ENCODE data around the gene PPP1R16B.

DNA sequence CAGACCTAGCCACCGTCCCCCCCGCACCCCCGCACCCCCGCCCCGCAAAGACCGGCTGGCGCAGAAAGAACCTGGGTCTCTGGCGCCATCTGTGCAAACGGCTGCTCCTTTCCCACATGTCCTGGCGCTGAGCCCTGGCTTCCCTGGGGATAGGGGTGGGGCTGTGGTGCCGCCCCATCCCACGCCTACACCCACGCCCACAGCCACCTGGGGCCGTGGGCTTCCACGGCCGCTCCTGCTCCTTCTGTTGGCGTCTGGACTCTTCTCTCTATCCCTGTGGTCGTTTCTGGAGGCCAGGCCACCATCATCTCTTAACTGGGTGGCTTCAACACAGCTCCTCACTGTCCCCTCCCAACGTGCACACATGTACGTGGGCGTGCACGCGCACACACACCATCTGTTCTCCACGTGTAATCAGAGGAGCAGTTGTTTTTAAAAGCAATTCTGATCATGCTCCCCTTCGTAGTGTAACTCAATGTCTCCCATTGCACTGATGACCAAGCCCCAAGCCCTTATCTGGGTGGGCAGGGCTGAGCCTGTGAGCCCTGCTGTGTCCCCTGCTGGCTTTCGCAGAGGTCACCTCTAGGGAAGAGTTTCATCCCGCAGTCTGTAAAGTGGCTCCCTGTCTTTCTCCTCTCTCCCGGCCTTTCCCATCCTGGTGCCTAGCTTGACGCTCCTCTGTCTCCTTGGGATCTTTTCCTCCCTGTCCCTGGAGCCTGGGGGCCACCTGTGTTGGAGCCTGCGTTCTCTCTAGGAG is 88.8 kb downstream of the PPP1R16B start:
- TF ChIP-seq, protein P1, sequence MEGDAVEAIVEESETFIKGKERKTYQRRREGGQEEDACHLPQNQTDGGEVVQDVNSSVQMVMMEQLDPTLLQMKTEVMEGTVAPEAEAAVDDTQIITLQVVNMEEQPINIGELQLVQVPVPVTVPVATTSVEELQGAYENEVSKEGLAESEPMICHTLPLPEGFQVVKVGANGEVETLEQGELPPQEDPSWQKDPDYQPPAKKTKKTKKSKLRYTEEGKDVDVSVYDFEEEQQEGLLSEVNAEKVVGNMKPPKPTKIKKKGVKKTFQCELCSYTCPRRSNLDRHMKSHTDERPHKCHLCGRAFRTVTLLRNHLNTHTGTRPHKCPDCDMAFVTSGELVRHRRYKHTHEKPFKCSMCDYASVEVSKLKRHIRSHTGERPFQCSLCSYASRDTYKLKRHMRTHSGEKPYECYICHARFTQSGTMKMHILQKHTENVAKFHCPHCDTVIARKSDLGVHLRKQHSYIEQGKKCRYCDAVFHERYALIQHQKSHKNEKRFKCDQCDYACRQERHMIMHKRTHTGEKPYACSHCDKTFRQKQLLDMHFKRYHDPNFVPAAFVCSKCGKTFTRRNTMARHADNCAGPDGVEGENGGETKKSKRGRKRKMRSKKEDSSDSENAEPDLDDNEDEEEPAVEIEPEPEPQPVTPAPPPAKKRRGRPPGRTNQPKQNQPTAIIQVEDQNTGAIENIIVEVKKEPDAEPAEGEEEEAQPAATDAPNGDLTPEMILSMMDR (IDR thresholded peaks at IDR 0.05; ENCODE audit: low read depth, low read length, poor library complexity, severe bottlenecking), result no peak
- no peak for TF ChIP-seq EZH2phosphoT487 (IDR thresholded peaks at IDR 0.05; ENCODE audit: borderline replicate concordance, low read length)
